ENCODE data around the gene ZNF136. TPM values are rescaled to one million over a fixed set of nuclear protein-coding genes. Genes with fewer than 3 reads are reported as not detected.

Gene ZNF136
- total and polyA plus RNA-seq, 2 donors (not counting 3 experiments of a cell fraction or from before 2014, with no cell fraction given) = 0.92 to 3.5 TPM

- dilution Hi-C loops (cut with MboI; ENCODE audit: extremely low pct_ligation_motif_present, low sequenced_read_pairs) (no loop called here), intact Hi-C loops (cut with micrococcal nuclease) (no loop called here)
- FAIRE-seq (no peak), DNase-seq (ENCODE audit: low read depth, low spot score) (no peak)
- Histone ChIP-seq H3K9me1 (replicated peaks; ENCODE audit: control insufficient read depth, extremely low read depth, insufficient read depth, low read length) (no peaks in the 10 kb centered on the region), H3K4me2 (ENCODE audit: insufficient read depth, low read length) (no peak overlapping the region), H3K4me1 (ENCODE audit: control insufficient read depth, extremely low read depth, insufficient read depth, low read length) (no peaks in the 10 kb centered on the region), H3K4me3 (replicated peaks in 1 of 3; ENCODE audit: insufficient read depth in 1 of 3, low read depth in 1 of 3, low read length in 3 of 3) (no peak overlapping the region), H4K20me1 (replicated peaks; ENCODE audit: control insufficient read depth, extremely low read depth, insufficient read depth, low read length) (no peaks in the 10 kb centered on the region), H3K9ac (replicated peaks; ENCODE audit: extremely low read depth, insufficient read depth, low read length) (no peak overlapping the region), H3K27ac (ENCODE audit: insufficient read depth, low read depth, low read length) (no peak overlapping the region), H3K79me2 (ENCODE audit: control insufficient read depth, insufficient read depth, low read length) (no peaks in the 10 kb centered on the region), H3K9me3 (replicated peaks; ENCODE audit: control insufficient read depth, insufficient read depth, low read length) (no peaks in the 10 kb centered on the region), H3K36me3 (ENCODE audit: control insufficient read depth in 2 of 2, extremely low read depth in 1 of 2, insufficient read depth in 2 of 2, low read length in 2 of 2) (no peaks in the 10 kb centered on the region), H3K27me3 (ENCODE audit: control insufficient read depth in 2 of 2, insufficient read depth in 2 of 2, low read length in 2 of 2) (no peaks in the 10 kb centered on the region), H2AFZ (ENCODE audit: low read depth, low read length) (no peak overlapping the region)
- POLR2A ChIA-PET = no interaction called here
- CTCF ChIA-PET = no interaction called here
- no peak for TF ChIP-seq POLR2AphosphoS5 (IDR thresholded peaks at IDR 0.05; ENCODE audit: insufficient read depth, low read depth, low read length)
- no peak for TF ChIP-seq MAX (IDR thresholded peaks at IDR 0.05; ENCODE audit: insufficient read depth, insufficient read length)
- no peak for TF ChIP-seq POLR2A (IDR thresholded peaks at IDR 0.05; ENCODE audit: low read depth, low read length)
- no peak for TF ChIP-seq CTCF (IDR thresholded peaks at IDR 0.05; ENCODE audit: extremely low read depth in 1 of 2, insufficient read depth in 1 of 2, low read depth in 1 of 2, low read length in 2 of 2)
- TF ChIP-seq FOS (IDR thresholded peaks at IDR 0.05; ENCODE audit: borderline replicate concordance, insufficient read depth, low read length) = no peak
- TF ChIP-seq EZH2 (IDR thresholded peaks at IDR 0.05; ENCODE audit: borderline replicate concordance, low read depth, low read length, severe bottlenecking) = no peak
- no peak for TF ChIP-seq MYC (IDR thresholded peaks at IDR 0.05; ENCODE audit: low read depth, low read length)
- no peak for TF ChIP-seq GATA2 (IDR thresholded peaks at IDR 0.05; ENCODE audit: insufficient read depth, insufficient read length, low read depth, low read length)
- TF ChIP-seq JUN (IDR thresholded peaks at IDR 0.05; ENCODE audit: borderline replicate concordance, insufficient read depth, insufficient read length, low read depth) = no peak
- no TSS peak for BruUV-seq (replicated peaks)
Measured at GRCh38 chr19:12224676-12225075, 61.8 kb downstream of the ZNF136 start.
